Hepatocyte (in vitro differentiated cells): Measurements from ENCODE around the gene ASIC2.

Experiments
- CTCF ChIP-seq: fragments of 200-600 bp; sonication (generic); IDR thresholded peaks from 2 replicates; pipeline ENCODE4 v1.5.1; 2016; ENCODE audit warnings: antibody characterized with exemption, mild to moderate bottlenecking; ENCODE audit not compliant: poor library complexity
- EZH2phosphoT487 ChIP-seq: fragments of 200-600 bp; sonication (generic); IDR thresholded peaks from one replicate; pipeline ENCODE4 v1.6.1; 2018; ENCODE audit warnings: antibody characterized with exemption, mild to moderate bottlenecking, low read depth, moderate library complexity; ENCODE audit not compliant: unreplicated experiment, severe bottlenecking

GRCh38 chr17:33105911-33106310 lies 187.2 kb downstream of the ASIC2 start:
- TF ChIP-seq CTCF (no peak), EZH2phosphoT487 (no peak)
